Stimulated activated CD8-positive, alpha-beta memory T cell treated with anti-CD3 and anti-CD28 coated beads, Interleukin-7, amount 100 ng/mL, for 48 hours (primary cell): ENCODE measurements around the gene PDE8A.

Source experiments
- DNase-seq, 2 donors: peaks; one replicate each; pipeline ENCODE4 v3.0.0-alpha.2; 2020; ENCODE audit warnings: low read depth in 1 of 2; ENCODE audit errors: extremely low read depth in 1 of 2

PDE8A gene

GRCh38 chr15:85116925-85117646 is 135.4 kb downstream of the PDE8A start:
- DNase-seq, result no peak

- DNase-seq, result no peak
Measured at GRCh38 chr15:85118173-85118572, 136.5 kb downstream of the PDE8A start.

DNA sequence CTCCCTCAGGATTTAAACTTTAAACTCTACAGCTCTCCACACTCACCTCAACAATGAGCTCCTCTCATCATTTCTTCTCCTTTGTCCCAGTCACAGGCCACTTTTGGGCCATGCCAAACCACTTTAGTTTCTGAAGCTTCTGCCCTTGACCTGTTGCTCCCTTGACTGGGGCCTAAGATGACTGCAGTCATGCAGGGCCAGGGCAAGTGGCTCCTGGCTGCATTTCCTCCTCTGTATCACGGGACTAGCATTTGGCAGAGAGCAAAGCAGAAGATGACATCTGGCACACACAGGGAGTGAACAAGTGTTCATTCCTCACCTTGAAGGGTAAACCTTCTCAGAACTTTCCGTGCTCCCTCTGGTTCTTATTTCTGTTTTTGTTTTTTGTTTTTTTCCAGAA is 136.9 kb downstream of the PDE8A start:
- no peak for DNase-seq

DNA sequence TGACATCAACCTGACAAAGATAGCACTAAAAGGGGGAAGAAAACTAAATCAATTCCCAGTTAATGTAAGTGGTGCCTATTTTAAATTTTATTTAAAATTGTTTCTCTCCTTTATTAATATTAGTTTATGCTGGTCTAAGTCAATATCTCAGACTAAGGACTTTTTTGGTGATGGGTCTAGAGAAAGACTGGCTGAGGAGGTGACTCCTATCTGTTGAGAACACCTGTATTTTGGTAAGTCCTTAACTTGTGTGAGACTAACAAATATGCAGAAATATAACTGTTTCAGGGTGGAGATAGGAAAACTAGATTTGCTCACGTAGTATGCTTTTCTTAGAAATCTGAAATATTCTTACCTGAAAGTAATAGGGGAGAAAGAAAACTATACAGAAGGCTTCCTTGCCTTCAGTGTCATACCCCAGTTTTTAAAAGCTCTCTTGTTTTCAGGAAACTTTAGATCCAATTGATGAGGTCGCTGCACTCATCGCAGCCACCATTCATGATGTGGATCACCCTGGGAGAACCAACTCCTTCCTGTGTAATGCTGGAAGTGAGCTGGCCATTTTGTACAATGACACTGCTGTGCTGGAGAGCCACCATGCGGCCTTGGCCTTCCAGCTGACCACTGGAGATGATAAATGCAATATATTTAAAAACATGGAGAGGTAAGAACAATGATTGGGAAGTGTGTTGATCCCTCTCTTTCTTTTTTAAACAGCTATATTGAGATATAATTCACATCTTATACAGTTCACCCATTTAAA is 138.9 kb downstream of the PDE8A start:
- DNase-seq, result no peak

- no peak for DNase-seq
Measured at GRCh38 chr15:85124173-85124572, 142.5 kb downstream of the PDE8A start.

GRCh38 chr15:85125056-85125661 is 143.5 kb downstream of the PDE8A start:
- DNase-seq, result no peak

GRCh38 chr15:85128621-85129020 is 147.0 kb downstream of the PDE8A start:
- DNase-seq, result no peak

DNA sequence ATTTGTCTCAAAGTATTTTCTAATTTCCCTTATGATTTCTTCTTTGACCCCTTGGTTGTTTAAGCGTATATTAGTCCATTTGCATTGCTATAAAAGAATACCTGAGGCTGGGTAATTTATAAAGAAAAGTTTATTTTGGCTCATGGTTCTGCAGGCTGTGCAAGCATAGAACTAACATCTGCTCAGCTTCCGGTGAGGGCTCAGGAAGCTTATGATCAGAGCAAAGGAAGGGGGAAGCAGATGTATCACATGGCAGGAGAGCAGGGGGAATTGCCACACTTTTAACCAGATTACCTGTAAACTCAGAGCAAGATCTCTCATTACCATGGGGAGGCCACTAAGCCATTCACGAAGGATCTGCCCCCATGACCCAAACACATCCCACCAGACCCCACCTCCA is 148.2 kb downstream of the PDE8A start:
- DNase-seq, result no peak

DNA sequence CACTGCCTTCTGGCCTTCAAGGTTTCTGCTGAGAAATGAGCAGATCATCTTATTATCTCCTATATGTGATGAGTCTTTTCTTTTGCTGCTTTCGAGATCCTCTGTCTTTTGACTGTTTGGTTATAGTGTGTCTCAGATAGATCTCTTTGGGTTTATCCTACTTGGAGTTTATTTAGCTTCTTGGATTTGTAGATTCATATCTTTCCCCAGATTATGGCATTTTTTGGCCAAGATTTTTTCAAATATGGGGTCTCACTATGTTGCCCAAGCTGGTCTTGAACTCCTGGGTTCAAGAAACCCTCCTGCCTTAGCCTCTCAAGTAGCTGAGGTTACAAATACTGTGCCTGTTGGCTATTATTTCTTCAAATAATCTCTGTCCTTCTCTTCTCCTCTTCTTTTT is 150.3 kb downstream of the PDE8A start:
- no peak for DNase-seq

GRCh38 chr15:85133709-85134108 is 152.1 kb downstream of the PDE8A start:
- no peak for DNase-seq

DNA sequence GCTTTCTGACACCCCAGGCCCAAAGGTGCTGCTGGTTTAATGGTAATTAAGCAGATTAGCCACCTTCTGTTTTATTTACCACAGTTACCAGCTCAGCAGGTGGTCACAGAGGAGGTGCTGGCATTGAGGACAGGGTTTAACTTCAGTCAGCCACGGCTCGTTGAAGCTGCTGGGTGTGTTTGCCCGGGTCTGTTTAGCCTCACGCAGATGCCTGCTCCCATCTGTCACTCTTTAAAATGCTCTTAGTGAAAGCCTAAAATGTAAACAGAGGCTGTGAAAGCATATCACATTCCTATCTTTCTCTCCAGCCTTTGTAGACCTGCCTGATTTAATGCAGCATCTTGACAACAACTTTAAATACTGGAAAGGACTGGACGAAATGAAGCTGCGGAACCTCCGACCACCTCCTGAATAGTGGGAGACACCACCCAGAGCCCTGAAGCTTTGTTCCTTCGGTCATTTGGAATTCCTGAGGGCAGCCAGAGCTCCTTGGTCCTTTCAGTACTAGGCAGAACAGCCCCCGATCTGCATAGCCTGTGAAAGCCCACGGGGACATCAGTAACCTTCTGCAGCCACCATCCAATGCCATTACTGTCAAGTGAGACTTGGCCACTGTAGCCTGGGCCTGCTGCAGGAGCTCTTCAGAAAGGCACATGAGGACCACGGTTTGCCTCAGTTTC is 156.0 kb downstream of the PDE8A start:
- DNase-seq, result no peak

DNA sequence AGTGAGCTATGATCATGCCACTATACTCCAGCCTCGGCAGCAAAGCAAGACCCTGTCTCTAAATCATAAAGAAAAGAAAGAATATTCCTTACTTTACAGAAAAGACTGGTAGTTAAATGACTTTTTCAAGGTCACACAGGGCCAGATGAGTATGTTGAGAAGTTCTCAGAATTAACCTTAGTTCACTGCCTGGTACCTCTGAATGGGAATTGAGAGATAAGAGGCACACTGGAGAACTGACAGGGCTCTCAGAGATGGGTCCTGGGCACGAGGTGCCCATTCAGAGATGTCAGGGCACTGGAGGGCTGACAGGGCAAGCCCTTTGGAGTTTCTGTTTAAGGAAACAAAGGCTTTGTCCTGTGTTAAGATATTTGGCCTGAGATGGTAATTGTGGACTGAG is 157.7 kb downstream of the PDE8A start:
- no peak for DNase-seq

GRCh38 chr15:85141726-85142125 is 160.1 kb downstream of the PDE8A start:
- DNase-seq, result no peak

GRCh38 chr15:85142312-85142711 is 160.7 kb downstream of the PDE8A start:
- no peak for DNase-seq

DNA sequence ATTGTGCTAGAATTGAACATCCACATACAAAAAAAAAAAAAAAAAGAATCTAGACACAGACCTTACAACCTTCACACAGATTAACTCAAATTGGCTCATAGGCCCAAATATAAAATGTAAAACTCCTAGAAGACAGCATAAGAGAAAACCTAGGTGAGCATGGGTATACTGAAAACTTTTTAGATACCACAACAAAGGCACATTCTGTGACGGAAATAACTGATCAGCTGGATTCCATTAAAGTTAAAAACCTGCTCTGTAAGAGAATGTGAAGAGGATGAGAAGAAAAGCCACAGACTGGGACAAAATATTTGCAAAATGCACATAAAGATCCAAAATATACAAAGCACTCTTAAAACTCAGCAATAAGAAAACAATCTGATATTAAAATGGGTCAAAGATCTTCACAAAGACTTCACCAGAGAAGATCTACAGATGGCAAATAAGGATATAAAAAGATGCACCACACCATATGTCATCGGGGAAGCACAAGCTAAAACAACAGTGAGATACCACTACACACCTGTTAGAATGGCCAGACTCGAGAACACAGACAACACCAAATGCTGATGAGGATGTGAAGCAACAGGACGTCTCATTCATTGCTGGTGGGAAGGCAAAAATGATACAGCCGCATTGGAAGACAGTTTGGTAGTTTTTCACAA is 167.9 kb downstream of the PDE8A start:
- no peak for DNase-seq

- DNase-seq, result no peak
Measured at GRCh38 chr15:85150130-85150480, 168.4 kb downstream of the PDE8A start.

DNA sequence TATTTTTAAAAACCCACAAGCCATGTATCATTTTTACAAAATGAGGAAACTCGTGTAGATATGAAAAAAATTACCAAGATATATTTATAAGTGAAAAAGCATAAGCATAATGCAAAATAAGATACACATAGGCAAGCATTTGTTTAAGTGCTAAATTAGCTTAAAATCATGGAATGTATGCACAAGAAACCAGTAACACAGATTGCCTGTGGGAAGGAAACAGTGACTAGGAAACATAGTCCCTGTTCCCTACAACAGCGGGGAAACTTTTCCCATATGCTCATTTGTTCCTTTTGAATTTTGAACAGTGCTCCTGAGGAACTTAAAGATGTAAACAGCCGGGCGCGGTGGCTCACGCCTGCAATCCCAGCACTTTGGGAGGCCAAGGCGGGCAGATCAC is 169.5 kb downstream of the PDE8A start:
- DNase-seq, result no peak

DNA sequence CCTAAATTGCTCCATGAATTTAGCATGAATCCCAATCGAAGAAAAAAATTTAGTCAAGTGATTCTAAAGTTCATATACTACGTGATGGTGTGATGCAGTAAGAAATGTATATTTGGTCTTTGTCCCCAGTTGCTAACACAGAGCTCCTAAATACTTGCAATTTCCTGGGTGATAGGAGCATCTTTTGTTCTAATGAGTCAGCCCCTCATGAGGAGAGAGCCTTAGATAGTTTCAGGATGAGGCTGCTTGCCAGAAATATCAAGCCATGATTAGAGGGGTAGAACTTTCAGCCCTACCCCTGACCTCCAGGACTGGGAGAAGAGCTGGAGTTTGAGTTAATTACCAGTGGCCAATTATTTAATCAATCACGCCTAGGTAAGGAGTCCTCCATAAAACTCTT is 170.2 kb downstream of the PDE8A start:
- no peak for DNase-seq

- no peak for DNase-seq
Measured at GRCh38 chr15:85154061-85154460, 172.4 kb downstream of the PDE8A start.

DNA sequence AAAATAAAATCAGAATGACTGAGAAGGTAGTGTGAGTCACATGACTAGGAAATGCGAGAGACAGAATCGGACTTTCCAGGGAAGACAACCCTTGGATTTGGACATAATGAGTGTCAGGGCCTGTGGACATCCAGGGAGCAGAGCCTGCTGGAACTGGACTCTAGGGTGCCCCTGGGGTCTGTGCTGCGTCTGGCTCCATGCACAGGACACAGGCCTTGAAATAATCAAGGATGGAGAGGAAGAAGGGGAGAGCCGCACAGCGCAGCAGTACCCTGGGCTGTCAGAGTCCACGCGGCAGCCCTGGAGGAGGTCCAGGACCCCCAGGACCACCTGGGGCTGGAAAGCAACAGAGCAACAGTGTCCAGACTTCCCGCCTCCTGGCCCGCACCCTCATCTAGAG is 173.7 kb downstream of the PDE8A start:
- DNase-seq, result no peak

- DNase-seq, result no peak
Measured at GRCh38 chr15:85155857-85156256, 174.2 kb downstream of the PDE8A start.
